ENCODE results near the gene DDX43.

DDX43 gene

GRCh38 chr6:73409395-73409794 is 14.8 kb downstream of the DDX43 start:
- no peaks in the 10 kb centered on the region for H3F3A ChIP-seq (ENCODE audit: insufficient read depth, low read length)
- no peak overlapping the region for H3K9ac ChIP-seq (ENCODE audit: low read length)
- no peaks in the 10 kb centered on the region for H3K9me2 ChIP-seq (ENCODE audit: low read depth, low read length)
- no peaks in the 10 kb centered on the region for H3K9me3 ChIP-seq (ENCODE audit: low read length)
- no peaks in the 10 kb centered on the region for H4K20me1 ChIP-seq (ENCODE audit: insufficient read depth, low read length)
- H3K27me3 ChIP-seq (ENCODE audit: insufficient read depth, low read length): no peaks in the 10 kb centered on the region
- H3K79me2 ChIP-seq (ENCODE audit: insufficient read depth, low read length): no peaks in the 10 kb centered on the region
- H3K4me2 ChIP-seq (ENCODE audit: low read length): no peak overlapping the region
- TF ChIP-seq, protein P1, sequence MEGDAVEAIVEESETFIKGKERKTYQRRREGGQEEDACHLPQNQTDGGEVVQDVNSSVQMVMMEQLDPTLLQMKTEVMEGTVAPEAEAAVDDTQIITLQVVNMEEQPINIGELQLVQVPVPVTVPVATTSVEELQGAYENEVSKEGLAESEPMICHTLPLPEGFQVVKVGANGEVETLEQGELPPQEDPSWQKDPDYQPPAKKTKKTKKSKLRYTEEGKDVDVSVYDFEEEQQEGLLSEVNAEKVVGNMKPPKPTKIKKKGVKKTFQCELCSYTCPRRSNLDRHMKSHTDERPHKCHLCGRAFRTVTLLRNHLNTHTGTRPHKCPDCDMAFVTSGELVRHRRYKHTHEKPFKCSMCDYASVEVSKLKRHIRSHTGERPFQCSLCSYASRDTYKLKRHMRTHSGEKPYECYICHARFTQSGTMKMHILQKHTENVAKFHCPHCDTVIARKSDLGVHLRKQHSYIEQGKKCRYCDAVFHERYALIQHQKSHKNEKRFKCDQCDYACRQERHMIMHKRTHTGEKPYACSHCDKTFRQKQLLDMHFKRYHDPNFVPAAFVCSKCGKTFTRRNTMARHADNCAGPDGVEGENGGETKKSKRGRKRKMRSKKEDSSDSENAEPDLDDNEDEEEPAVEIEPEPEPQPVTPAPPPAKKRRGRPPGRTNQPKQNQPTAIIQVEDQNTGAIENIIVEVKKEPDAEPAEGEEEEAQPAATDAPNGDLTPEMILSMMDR (IDR thresholded peaks at IDR 0.05; ENCODE audit: low read length): no peak
- TF ChIP-seq EZH2 (IDR thresholded peaks at IDR 0.05; ENCODE audit: borderline replicate concordance, low read length): no peak
- no peaks in the 10 kb centered on the region for H3K36me3 ChIP-seq (ENCODE audit: insufficient read depth, low read length)
- no peak overlapping the region for H2AFZ ChIP-seq (ENCODE audit: low read length)
- H3K4me3 ChIP-seq (ENCODE audit: low read depth, low read length, poor library complexity, severe bottlenecking): no peak overlapping the region
- H3K27ac ChIP-seq (ENCODE audit: low read depth, low read length, poor library complexity, severe bottlenecking): no peak overlapping the region
- no peaks in the 10 kb centered on the region for H3K4me1 ChIP-seq (ENCODE audit: insufficient read depth, low read length, severe bottlenecking)

DNA sequence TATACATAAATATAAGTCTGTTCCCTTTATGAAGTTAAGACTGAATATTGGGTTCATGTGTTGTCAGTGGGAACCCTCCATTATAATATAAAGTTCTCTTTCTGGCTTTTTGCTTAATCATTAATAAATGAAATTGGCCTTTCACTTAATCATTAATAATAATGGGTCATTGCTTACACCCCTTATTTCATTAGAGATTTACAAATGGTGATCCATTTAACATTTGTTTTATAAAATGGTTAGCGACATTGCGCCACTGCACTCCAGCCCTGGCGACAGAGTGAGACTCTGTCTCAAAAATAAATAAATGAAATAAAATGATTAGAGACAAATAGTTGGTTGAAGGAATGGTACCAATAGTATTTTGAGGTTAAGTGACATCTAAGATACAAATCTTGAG is 18.5 kb downstream of the DDX43 start:
- H3K36me3 ChIP-seq (ENCODE audit: insufficient read depth, low read length): no peaks in the 10 kb centered on the region
- H4K20me1 ChIP-seq (ENCODE audit: insufficient read depth, low read length): no peaks in the 10 kb centered on the region
- H3K4me3 ChIP-seq (ENCODE audit: low read depth, low read length, poor library complexity, severe bottlenecking): no peak overlapping the region
- no peak overlapping the region for H3K9ac ChIP-seq (ENCODE audit: low read length)
- H3K9me2 ChIP-seq (ENCODE audit: low read depth, low read length): no peaks in the 10 kb centered on the region
- H2AFZ ChIP-seq (ENCODE audit: low read length): no peak overlapping the region
- H3K27me3 ChIP-seq (ENCODE audit: insufficient read depth, low read length): no peaks in the 10 kb centered on the region
- no peak overlapping the region for H3K27ac ChIP-seq (ENCODE audit: low read depth, low read length, poor library complexity, severe bottlenecking)
- H3F3A ChIP-seq (ENCODE audit: insufficient read depth, low read length): no peaks in the 10 kb centered on the region
- TF ChIP-seq EZH2 (IDR thresholded peaks at IDR 0.05; ENCODE audit: borderline replicate concordance, low read length): no peak
- TF ChIP-seq, protein P1 (IDR thresholded peaks at IDR 0.05; ENCODE audit: low read length): no peak
- no peaks in the 10 kb centered on the region for H3K9me3 ChIP-seq (ENCODE audit: low read length)
- no peaks in the 10 kb centered on the region for H3K79me2 ChIP-seq (ENCODE audit: insufficient read depth, low read length)
- no peaks in the 10 kb centered on the region for H3K4me1 ChIP-seq (ENCODE audit: insufficient read depth, low read length, severe bottlenecking)
- no peak overlapping the region for H3K4me2 ChIP-seq (ENCODE audit: low read length)

DNA sequence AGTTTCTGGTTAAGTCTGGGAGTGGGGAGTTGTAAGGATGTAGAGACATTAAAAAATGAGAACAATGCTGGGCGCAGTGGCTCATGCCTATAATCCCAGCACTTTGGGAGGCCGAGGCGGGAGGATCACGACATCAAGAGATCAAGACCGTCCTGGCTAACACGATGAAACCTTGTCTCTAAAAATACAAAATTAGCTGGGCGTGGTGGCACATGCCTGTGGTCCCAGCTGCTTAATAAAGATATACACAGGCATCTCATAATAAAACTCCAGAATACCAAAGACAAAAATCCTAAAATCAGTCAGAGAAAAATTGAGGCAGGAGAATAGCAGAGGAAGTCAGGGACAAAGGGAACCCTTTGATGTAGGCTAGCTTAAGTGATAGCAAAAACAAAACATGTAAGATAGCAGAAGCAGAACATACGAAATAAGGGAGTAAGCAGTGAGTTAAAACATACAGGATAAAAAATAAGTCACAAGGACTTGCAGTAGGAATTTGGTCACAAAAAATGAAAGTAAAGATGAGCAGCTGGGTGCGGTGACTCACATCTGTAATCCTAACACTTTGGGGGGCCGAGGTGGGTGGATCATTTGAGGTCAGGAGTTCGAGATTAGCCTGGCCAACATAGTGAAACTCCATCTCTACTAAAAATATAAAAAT is 23.6 kb downstream of the DDX43 start:
- H2AFZ ChIP-seq (ENCODE audit: low read length): no peak overlapping the region
- no peaks in the 10 kb centered on the region for H3F3A ChIP-seq (ENCODE audit: insufficient read depth, low read length)
- H3K9me3 ChIP-seq (ENCODE audit: low read length): no peaks in the 10 kb centered on the region
- no peak overlapping the region for H3K4me3 ChIP-seq (ENCODE audit: low read depth, low read length, poor library complexity, severe bottlenecking)
- TF ChIP-seq EZH2 (IDR thresholded peaks at IDR 0.05; ENCODE audit: borderline replicate concordance, low read length): no peak
- TF ChIP-seq, protein P1 (IDR thresholded peaks at IDR 0.05; ENCODE audit: low read length): no peak
- H3K27me3 ChIP-seq (ENCODE audit: insufficient read depth, low read length): no peaks in the 10 kb centered on the region
- no peak overlapping the region for H3K9ac ChIP-seq (ENCODE audit: low read length)
- no peaks in the 10 kb centered on the region for H3K79me2 ChIP-seq (ENCODE audit: insufficient read depth, low read length)
- no peak overlapping the region for H3K27ac ChIP-seq (ENCODE audit: low read depth, low read length, poor library complexity, severe bottlenecking)
- no peaks in the 10 kb centered on the region for H3K4me1 ChIP-seq (ENCODE audit: insufficient read depth, low read length, severe bottlenecking)
- no peaks in the 10 kb centered on the region for H3K9me2 ChIP-seq (ENCODE audit: low read depth, low read length)
- H3K36me3 ChIP-seq (ENCODE audit: insufficient read depth, low read length): no peaks in the 10 kb centered on the region
- no peak overlapping the region for H3K4me2 ChIP-seq (ENCODE audit: low read length)
- no peaks in the 10 kb centered on the region for H4K20me1 ChIP-seq (ENCODE audit: insufficient read depth, low read length)

Measured in OCI-LY1 (cell line).